ENCODE results near the gene STS. TPM values are rescaled to one million over a fixed set of nuclear protein-coding genes. Genes with fewer than 3 reads are reported as not detected.

The STS gene
- polyA plus RNA-seq, 3 donors, result 3.1 to 7.8 (median 6.3) TPM

- H3K4me3 ChIP-seq (replicated peaks in 1 of 3; ENCODE audit: low read depth in 2 of 3, low read length in 3 of 3), result no peak overlapping the region
- H2AFZ ChIP-seq (ENCODE audit: insufficient read depth, low read depth, low read length, poor library complexity, severe bottlenecking), result no peak overlapping the region
- peaks cover 2 to 6% of the 10 kb centered on the region in 2 donors for H3K36me3 Mint-ChIP-seq
- intact Hi-C loops (cut with micrococcal nuclease), result no loop called here
- peaks cover 7% of the 10 kb centered on the region for H3K4me1 Mint-ChIP-seq
- H3K4me3 Mint-ChIP-seq, result no peak overlapping the region
- H3K27ac ChIP-seq (ENCODE audit: low read depth in 1 of 2, low read length in 2 of 2), result no peak overlapping the region
- H3K79me2 ChIP-seq (ENCODE audit: insufficient read depth, low read length), result no peaks in the 10 kb centered on the region
- H3K36me3 ChIP-seq (replicated peaks in 1 of 2; ENCODE audit: control insufficient read depth in 1 of 2, insufficient read depth in 2 of 2, low read length in 2 of 2), result no peaks in the 10 kb centered on the region
- H4K20me1 ChIP-seq (ENCODE audit: insufficient read depth, low read length), result no peaks in the 10 kb centered on the region
- peaks cover 3 to 4% of the 10 kb centered on the region in 2 donors for H3K4me1 ChIP-seq (ENCODE audit: control insufficient read depth in 1 of 2, insufficient read depth in 2 of 2, low read length in 2 of 2)
- WGBS (ENCODE audit: insufficient coverage), result no CpG with 5 or more reads among the region's 3 CpGs
- H3K27ac Mint-ChIP-seq, result peak overlapping the region in 1 of 7 donors; percentile 26
- TF ChIP-seq, protein P1, sequence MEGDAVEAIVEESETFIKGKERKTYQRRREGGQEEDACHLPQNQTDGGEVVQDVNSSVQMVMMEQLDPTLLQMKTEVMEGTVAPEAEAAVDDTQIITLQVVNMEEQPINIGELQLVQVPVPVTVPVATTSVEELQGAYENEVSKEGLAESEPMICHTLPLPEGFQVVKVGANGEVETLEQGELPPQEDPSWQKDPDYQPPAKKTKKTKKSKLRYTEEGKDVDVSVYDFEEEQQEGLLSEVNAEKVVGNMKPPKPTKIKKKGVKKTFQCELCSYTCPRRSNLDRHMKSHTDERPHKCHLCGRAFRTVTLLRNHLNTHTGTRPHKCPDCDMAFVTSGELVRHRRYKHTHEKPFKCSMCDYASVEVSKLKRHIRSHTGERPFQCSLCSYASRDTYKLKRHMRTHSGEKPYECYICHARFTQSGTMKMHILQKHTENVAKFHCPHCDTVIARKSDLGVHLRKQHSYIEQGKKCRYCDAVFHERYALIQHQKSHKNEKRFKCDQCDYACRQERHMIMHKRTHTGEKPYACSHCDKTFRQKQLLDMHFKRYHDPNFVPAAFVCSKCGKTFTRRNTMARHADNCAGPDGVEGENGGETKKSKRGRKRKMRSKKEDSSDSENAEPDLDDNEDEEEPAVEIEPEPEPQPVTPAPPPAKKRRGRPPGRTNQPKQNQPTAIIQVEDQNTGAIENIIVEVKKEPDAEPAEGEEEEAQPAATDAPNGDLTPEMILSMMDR (IDR thresholded peaks at IDR 0.05), result no peak
- H3K4me2 ChIP-seq (replicated peaks; ENCODE audit: extremely low read depth, low read length, poor library complexity, severe bottlenecking), result no peak overlapping the region
- peaks cover 0 to 3% of the 10 kb centered on the region in 2 donors for H3K27me3 ChIP-seq (ENCODE audit: control insufficient read depth in 2 of 2, insufficient read depth in 2 of 2, low read length in 2 of 2)
- peaks cover 0 to 10% (median 3%) of the 10 kb centered on the region in 3 donors for H3K27me3 Mint-ChIP-seq (ENCODE audit: low read depth in 3 of 3)
- H3K9me3 ChIP-seq (replicated peaks in 1 of 2; ENCODE audit: control insufficient read depth in 1 of 2, insufficient read depth in 1 of 2, low read length in 2 of 2), result no peaks in the 10 kb centered on the region
- H3K9me3 Mint-ChIP-seq, result peaks cover 0 to 2% (median 0%) of the 10 kb centered on the region in 7 donors
- H3K9ac ChIP-seq (ENCODE audit: insufficient read depth, low read length, poor library complexity, severe bottlenecking), result no peak overlapping the region
- DNase-seq, result no peak
These were observed 9.4 kb downstream of the STS start for GRCh38 chrX:7156879-7157278.

DNA sequence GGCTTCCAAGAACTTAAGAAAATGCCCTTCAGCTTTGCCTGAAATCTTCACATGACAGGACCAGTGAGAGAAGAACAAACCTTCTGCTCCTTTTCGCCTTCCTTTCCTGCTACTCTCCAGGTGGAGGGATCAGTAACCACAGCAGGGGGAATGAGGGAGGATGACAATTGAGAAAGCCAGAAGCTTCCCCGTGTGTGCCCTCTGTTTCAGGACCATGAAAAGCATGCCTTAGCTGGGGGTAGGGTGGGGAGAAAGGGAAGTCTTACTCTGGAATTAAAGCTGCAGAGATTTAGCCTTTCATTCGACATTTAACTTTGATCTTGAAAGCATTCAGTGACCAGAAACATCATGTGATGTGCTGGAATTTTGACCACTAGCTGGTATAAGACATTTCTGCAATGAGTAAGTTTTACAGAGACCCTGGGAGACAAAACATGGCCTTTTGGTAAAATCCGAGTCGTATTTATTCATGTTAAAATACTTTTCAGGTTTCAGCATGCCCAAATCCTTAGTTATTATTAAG lies 11.0 kb downstream of the STS start:
- H3K9ac ChIP-seq (ENCODE audit: insufficient read depth, low read length, poor library complexity, severe bottlenecking), result no peak overlapping the region
- Mint-ChIP-seq H3K4me1 (peaks cover 7% of the 10 kb centered on the region), H3K27me3 (ENCODE audit: low read depth in 3 of 3) (peaks cover 0 to 8% (median 5%) of the 10 kb centered on the region in 3 donors), H3K36me3 (peaks cover 2 to 3% of the 10 kb centered on the region in 2 donors), H3K4me3 (no peak overlapping the region), H3K9me3 (peaks cover 0 to 1% (median 0%) of the 10 kb centered on the region in 7 donors), H3K27ac (no peak overlapping the region)
- H3K4me2 ChIP-seq (replicated peaks; ENCODE audit: extremely low read depth, low read length, poor library complexity, severe bottlenecking), result no peak overlapping the region
- H3K79me2 ChIP-seq (ENCODE audit: insufficient read depth, low read length), result no peaks in the 10 kb centered on the region
- intact Hi-C loops (cut with micrococcal nuclease), result no loop called here
- H4K20me1 ChIP-seq (ENCODE audit: insufficient read depth, low read length), result no peaks in the 10 kb centered on the region
- H3K27me3 ChIP-seq (ENCODE audit: control insufficient read depth in 2 of 2, insufficient read depth in 2 of 2, low read length in 2 of 2), result peaks cover 0 to 3% of the 10 kb centered on the region in 2 donors
- no peak overlapping the region for H3K27ac ChIP-seq (ENCODE audit: low read depth in 1 of 2, low read length in 2 of 2)
- TF ChIP-seq, protein P1 (IDR thresholded peaks at IDR 0.05), result no peak
- no CpG with 5 or more reads among the region's 5 CpGs for WGBS (ENCODE audit: insufficient coverage)
- no peak overlapping the region for H2AFZ ChIP-seq (ENCODE audit: insufficient read depth, low read depth, low read length, poor library complexity, severe bottlenecking)
- H3K4me1 ChIP-seq (ENCODE audit: control insufficient read depth in 1 of 2, insufficient read depth in 2 of 2, low read length in 2 of 2), result peaks cover 3 to 4% of the 10 kb centered on the region in 2 donors
- H3K4me3 ChIP-seq (replicated peaks in 1 of 3; ENCODE audit: low read depth in 2 of 3, low read length in 3 of 3), result no peak overlapping the region
- no peaks in the 10 kb centered on the region for H3K9me3 ChIP-seq (replicated peaks in 1 of 2; ENCODE audit: control insufficient read depth in 1 of 2, insufficient read depth in 1 of 2, low read length in 2 of 2)
- no peak for DNase-seq
- H3K36me3 ChIP-seq (replicated peaks in 1 of 2; ENCODE audit: control insufficient read depth in 1 of 2, insufficient read depth in 2 of 2, low read length in 2 of 2), result no peaks in the 10 kb centered on the region

Data from CD14-positive monocyte (primary cell).